Fibroblast of lung (primary cell): ENCODE data around the gene ADIPOQ.

Source experiments
- EZH2 ChIP-seq: IDR thresholded peaks from 2 replicates; pipeline ENCODE4 v1.5.1; 2012; ENCODE audit warnings: low read length, control low read depth, mild to moderate bottlenecking; ENCODE audit errors: missing control alignments
- TF ChIP-seq, protein P1 (sequence below), 2 donors: IDR thresholded peaks in 1 of 2; conservative IDR thresholded peaks in 1 of 2; 1 replicate in 1 of 2; 2 replicates in 1 of 2; pipeline ENCODE4 v1.5.1; 2011 to 2012; ENCODE audit warnings: low read length in 2 of 2, control low read depth in 1 of 2, inconsistent platforms in 1 of 2, low read depth in 1 of 2, mild to moderate bottlenecking in 1 of 2

- TF ChIP-seq, protein P1, sequence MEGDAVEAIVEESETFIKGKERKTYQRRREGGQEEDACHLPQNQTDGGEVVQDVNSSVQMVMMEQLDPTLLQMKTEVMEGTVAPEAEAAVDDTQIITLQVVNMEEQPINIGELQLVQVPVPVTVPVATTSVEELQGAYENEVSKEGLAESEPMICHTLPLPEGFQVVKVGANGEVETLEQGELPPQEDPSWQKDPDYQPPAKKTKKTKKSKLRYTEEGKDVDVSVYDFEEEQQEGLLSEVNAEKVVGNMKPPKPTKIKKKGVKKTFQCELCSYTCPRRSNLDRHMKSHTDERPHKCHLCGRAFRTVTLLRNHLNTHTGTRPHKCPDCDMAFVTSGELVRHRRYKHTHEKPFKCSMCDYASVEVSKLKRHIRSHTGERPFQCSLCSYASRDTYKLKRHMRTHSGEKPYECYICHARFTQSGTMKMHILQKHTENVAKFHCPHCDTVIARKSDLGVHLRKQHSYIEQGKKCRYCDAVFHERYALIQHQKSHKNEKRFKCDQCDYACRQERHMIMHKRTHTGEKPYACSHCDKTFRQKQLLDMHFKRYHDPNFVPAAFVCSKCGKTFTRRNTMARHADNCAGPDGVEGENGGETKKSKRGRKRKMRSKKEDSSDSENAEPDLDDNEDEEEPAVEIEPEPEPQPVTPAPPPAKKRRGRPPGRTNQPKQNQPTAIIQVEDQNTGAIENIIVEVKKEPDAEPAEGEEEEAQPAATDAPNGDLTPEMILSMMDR (conservative IDR thresholded peaks at IDR 0.05 in 1 of 2, IDR thresholded peaks at IDR 0.05 in 1 of 2; ENCODE audit: low read depth in 1 of 2, low read length in 2 of 2), result no peak
- TF ChIP-seq EZH2, result no peak
These were observed 24.0 kb upstream of the ADIPOQ start for GRCh38 chr3:186818516-186818915.
